GM23338 (cell line): ENCODE results near the gene TMEM175. TPM values are rescaled to one million over a fixed set of nuclear protein-coding genes. Genes with fewer than 3 reads are reported as not detected.

Experiments used
- ATAC-seq: fragments of 200-7000 bp; cut with Tn5 transposase; 3 replicates; pipeline ENCODE4 v1.9.1; 2020
- DNase-seq: peaks from one replicate; pipeline ENCODE4 v3.0.0-alpha.2; 2015; ENCODE audit warnings: low spot score
- H2AFZ ChIP-seq: fragments of 200-600 bp; sonication (generic); 2 replicates; pipeline ENCODE4 v1.8.0; 2016; ENCODE audit warnings: antibody characterized with exemption, mild to moderate bottlenecking, moderate library complexity
- H3F3A ChIP-seq: fragments of 200-600 bp; sonication (generic); replicated peaks from 2 replicates; pipeline ENCODE4 v1.8.0; 2017; ENCODE audit warnings: antibody characterized with exemption, mixed run types, low read depth
- H3K27ac ChIP-seq: fragments of 200-600 bp; sonication (generic); 2 replicates; pipeline ENCODE4 v1.6.1; 2016; ENCODE audit warnings: low read depth
- H3K27me3 ChIP-seq: fragments of 200-600 bp; sonication (generic); 2 replicates; pipeline ENCODE4 v1.8.0; 2016; ENCODE audit warnings: mild to moderate bottlenecking, mixed run types, moderate library complexity; ENCODE audit not compliant: insufficient read depth
- H3K36me3 ChIP-seq: fragments of 200-600 bp; sonication (generic); 2 replicates; pipeline ENCODE4 v1.8.0; 2016; ENCODE audit warnings: mild to moderate bottlenecking; ENCODE audit not compliant: insufficient read depth
- H3K4me1 ChIP-seq: fragments of 200-600 bp; sonication (generic); 2 replicates; pipeline ENCODE4 v1.8.0; 2016; ENCODE audit warnings: mild to moderate bottlenecking, moderate library complexity; ENCODE audit not compliant: insufficient read depth
- H3K4me2 ChIP-seq: fragments of 200-600 bp; sonication (generic); 2 replicates; pipeline ENCODE4 v1.7.1; 2017; ENCODE audit warnings: mixed run types
- H3K4me3 ChIP-seq: fragments of 200-600 bp; sonication (generic); 2 replicates; pipeline ENCODE4 v1.6.1; 2016; ENCODE audit warnings: mixed run types
- H3K79me2 ChIP-seq: fragments of 200-600 bp; sonication (generic); replicated peaks from 2 replicates; pipeline ENCODE4 v1.8.0; 2017; ENCODE audit warnings: mild to moderate bottlenecking; ENCODE audit not compliant: insufficient read depth
- H3K9me2 ChIP-seq: fragments of 200-600 bp; sonication (generic); 2 replicates; pipeline ENCODE4 v1.8.0; 2017; ENCODE audit not compliant: insufficient read depth
- H4K20me1 ChIP-seq: fragments of 200-600 bp; sonication (generic); replicated peaks from 2 replicates; pipeline ENCODE4 v1.8.0; 2017; ENCODE audit warnings: mild to moderate bottlenecking; ENCODE audit not compliant: insufficient read depth
- H3K27ac Mint-ChIP-seq: 2 replicates; pipeline ENCODE4 v1.8.0; 2020; ENCODE audit warnings: inconsistent platforms, mild to moderate bottlenecking, moderate library complexity, mixed read lengths
- H3K27me3 Mint-ChIP-seq: 3 replicates; pipeline ENCODE4 v1.8.0; 2022; ENCODE audit warnings: low read depth, mild to moderate bottlenecking, moderate library complexity, mixed read lengths, inconsistent platforms; ENCODE audit not compliant: insufficient read depth, poor library complexity
- H3K36me3 Mint-ChIP-seq: 3 replicates; pipeline ENCODE4 v1.8.0; 2021; ENCODE audit warnings: low read depth, mild to moderate bottlenecking, inconsistent platforms, moderate library complexity, mixed read lengths
- H3K4me1 Mint-ChIP-seq: 3 replicates; pipeline ENCODE4 v1.8.0; 2020; ENCODE audit warnings: mild to moderate bottlenecking, inconsistent platforms, mixed read lengths
- H3K4me3 Mint-ChIP-seq: 3 replicates; pipeline ENCODE4 v1.8.0; 2021; ENCODE audit warnings: moderate library complexity, mild to moderate bottlenecking, inconsistent platforms, mixed read lengths
- H3K9me3 Mint-ChIP-seq: 3 replicates; pipeline ENCODE4 v1.8.0; 2020; ENCODE audit warnings: moderate library complexity, mild to moderate bottlenecking, inconsistent platforms, mixed read lengths
- CTCF ChIP-seq, 2 experiments: fragments of 200-600 bp in 1 of 2; sonication (generic) in 1 of 2; conservative IDR thresholded peaks; 2 replicates each; pipeline versions ENCODE4 v1.5.1 to v1.6.1; 2016 to 2017; ENCODE audit warnings: antibody characterized with exemption in 2 of 2, low read depth in 2 of 2, mild to moderate bottlenecking in 2 of 2, moderate library complexity in 1 of 2
- EZH2 ChIP-seq: fragments of 200-600 bp; sonication (generic); IDR thresholded peaks from one replicate; pipeline ENCODE4 v1.8.0; 2017; ENCODE audit warnings: antibody characterized with exemption, mild to moderate bottlenecking, low read depth; ENCODE audit not compliant: unreplicated experiment
- EZH2phosphoT487 ChIP-seq: fragments of 200-600 bp; sonication (generic); IDR thresholded peaks from one replicate; pipeline ENCODE4 v1.8.1; 2018; ENCODE audit warnings: antibody characterized with exemption; ENCODE audit not compliant: unreplicated experiment
- JUNB ChIP-seq: IDR thresholded peaks from one replicate; pipeline ENCODE4 v1.6.1; 2016; ENCODE audit warnings: antibody characterized with exemption; ENCODE audit not compliant: unreplicated experiment
- NANOG ChIP-seq: IDR thresholded peaks from 2 replicates; pipeline ENCODE4 v1.6.1; 2016; ENCODE audit warnings: antibody characterized with exemption, borderline replicate concordance
- REST ChIP-seq: IDR thresholded peaks from one replicate; pipeline ENCODE4 v1.6.1; 2018; ENCODE audit warnings: antibody characterized with exemption; ENCODE audit not compliant: unreplicated experiment
- STAT1 ChIP-seq: IDR thresholded peaks from one replicate; pipeline ENCODE4 v1.6.1; 2016; ENCODE audit warnings: antibody characterized with exemption; ENCODE audit not compliant: unreplicated experiment
- ZNF114 ChIP-seq: fragments of 250-450 bp; sonication (Bioruptor Pico); IDR thresholded peaks from 2 replicates; pipeline ENCODE4 v1.5.0; 2020; ENCODE audit warnings: mild to moderate bottlenecking, moderate library complexity
- ZNF462 ChIP-seq: fragments of 250-450 bp; sonication (Bioruptor Pico); IDR thresholded peaks from 2 replicates; pipeline ENCODE4 v1.5.0; 2020; ENCODE audit warnings: mild to moderate bottlenecking, moderate library complexity
- polyA plus RNA-seq: library from polyadenylated mRNA; unstranded; fragments of >200 nt; fragmentation: Nextera tagmentation; extraction: Ambion mirVana; gene quantifications from 2 replicates; pipeline ENCODE4 v1.2.1, GENCODE V29; 2016
- total RNA-seq: library from RNA; depleted of rRNA; stranded (reverse); fragments of >200 nt; shearing (Covaris generic); gene quantifications from 2 replicates; pipeline ENCODE4 v1.2.3, GENCODE V29; 2014

Gene TMEM175
- total and polyA plus RNA-seq, 2 experiments from 2014 or later: 8.0 to 11.4 TPM

- TF ChIP-seq ZNF462 (no peak), ZNF114 (CRISPR knock-in tag) (no peak), JUNB (no peak), REST (no peak), NANOG (no peak)
Measured at GRCh38 chr4:965048-965765, 32.9 kb downstream of the TMEM175 start (continued).

- Mint-ChIP-seq H3K36me3 (no peaks in the 10 kb centered on the region), H3K27me3 (peaks cover 17% of the 10 kb centered on the region), H3K4me1 (no peaks in the 10 kb centered on the region), H3K9me3 (no peaks in the 10 kb centered on the region), H3K4me3 (peak overlapping the region; percentile 44; the same call in 2 of the 3 replicates), H3K27ac (no peak overlapping the region)
- Histone ChIP-seq H3K4me2 (no peak overlapping the region), H3K4me3 (no peak overlapping the region), H3K27me3 (peaks cover 10% of the 10 kb centered on the region; the same call in 1 of the 2 replicates), H4K20me1 (no peaks in the 10 kb centered on the region), H3K79me2 (no peaks in the 10 kb centered on the region), H3K27ac (no peak overlapping the region), H2AFZ (no peak overlapping the region), H3F3A (no peaks in the 10 kb centered on the region; the same call in 1 of the 2 replicates), H3K4me1 (no peaks in the 10 kb centered on the region), H3K9me2 (no peaks in the 10 kb centered on the region), H3K36me3 (no peaks in the 10 kb centered on the region)
- DNase-seq: no peak
- no peak for ATAC-seq
- TF ChIP-seq CTCF (conservative IDR thresholded peaks at IDR 0.05; ENCODE audit: low read depth in 2 of 2): no peak
- TF ChIP-seq REST: no peak
- TF ChIP-seq EZH2: no peak
- TF ChIP-seq STAT1: no peak
- no peak for TF ChIP-seq NANOG
- TF ChIP-seq ZNF114 (CRISPR knock-in tag): no peak
- no peak for TF ChIP-seq EZH2phosphoT487
Measured at GRCh38 chr4:965766-966134, 33.5 kb downstream of the TMEM175 start.
